Epithelial cell of esophagus (primary cell): ENCODE data around the gene USF1.
"Not testable (repeated sequence)": the region's sequence is repeated elsewhere in the genome, so short reads cannot be mapped to it uniquely, and the experiment has no call there.

Experiments used
- DNase-seq: peaks from one replicate; pipeline ENCODE4 v3.0.0; 2010; ENCODE audit warnings: low read depth
- H3K4me3 ChIP-seq: 2 replicates; pipeline ENCODE4 v1.5.1; 2011; ENCODE audit warnings: mild to moderate bottlenecking, low read length, control low read depth
- TF ChIP-seq, protein P1 (sequence below): IDR thresholded peaks from 2 replicates; pipeline ENCODE4 v1.5.1; 2011; ENCODE audit warnings: low read depth, mild to moderate bottlenecking, low read length, control low read depth, inconsistent platforms; ENCODE audit not compliant: insufficient read depth; ENCODE audit errors: missing control alignments

USF1 gene

DNA sequence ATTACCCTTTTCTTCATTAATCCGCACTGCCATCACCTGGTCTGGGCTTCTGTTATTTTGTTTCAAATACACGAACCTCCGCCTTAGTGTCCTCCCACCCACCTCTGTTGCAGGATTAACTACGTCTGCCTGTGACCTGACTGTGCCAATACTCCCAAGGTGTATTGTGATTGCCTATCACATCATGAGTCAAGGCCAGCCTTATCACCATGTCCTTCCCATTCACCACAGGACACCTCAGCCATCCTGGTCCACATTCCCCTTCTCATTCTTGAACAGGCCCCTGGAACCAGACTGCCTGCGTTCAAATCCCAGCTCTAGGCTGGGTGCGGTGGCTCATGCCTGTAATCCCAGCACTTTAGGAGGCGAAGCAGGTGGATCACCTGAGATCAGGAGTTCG is 39.2 kb downstream of the USF1 start:
- no peak for DNase-seq
- H3K4me3 ChIP-seq: no peak overlapping the region
- TF ChIP-seq, protein P1, sequence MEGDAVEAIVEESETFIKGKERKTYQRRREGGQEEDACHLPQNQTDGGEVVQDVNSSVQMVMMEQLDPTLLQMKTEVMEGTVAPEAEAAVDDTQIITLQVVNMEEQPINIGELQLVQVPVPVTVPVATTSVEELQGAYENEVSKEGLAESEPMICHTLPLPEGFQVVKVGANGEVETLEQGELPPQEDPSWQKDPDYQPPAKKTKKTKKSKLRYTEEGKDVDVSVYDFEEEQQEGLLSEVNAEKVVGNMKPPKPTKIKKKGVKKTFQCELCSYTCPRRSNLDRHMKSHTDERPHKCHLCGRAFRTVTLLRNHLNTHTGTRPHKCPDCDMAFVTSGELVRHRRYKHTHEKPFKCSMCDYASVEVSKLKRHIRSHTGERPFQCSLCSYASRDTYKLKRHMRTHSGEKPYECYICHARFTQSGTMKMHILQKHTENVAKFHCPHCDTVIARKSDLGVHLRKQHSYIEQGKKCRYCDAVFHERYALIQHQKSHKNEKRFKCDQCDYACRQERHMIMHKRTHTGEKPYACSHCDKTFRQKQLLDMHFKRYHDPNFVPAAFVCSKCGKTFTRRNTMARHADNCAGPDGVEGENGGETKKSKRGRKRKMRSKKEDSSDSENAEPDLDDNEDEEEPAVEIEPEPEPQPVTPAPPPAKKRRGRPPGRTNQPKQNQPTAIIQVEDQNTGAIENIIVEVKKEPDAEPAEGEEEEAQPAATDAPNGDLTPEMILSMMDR: no peak

DNA sequence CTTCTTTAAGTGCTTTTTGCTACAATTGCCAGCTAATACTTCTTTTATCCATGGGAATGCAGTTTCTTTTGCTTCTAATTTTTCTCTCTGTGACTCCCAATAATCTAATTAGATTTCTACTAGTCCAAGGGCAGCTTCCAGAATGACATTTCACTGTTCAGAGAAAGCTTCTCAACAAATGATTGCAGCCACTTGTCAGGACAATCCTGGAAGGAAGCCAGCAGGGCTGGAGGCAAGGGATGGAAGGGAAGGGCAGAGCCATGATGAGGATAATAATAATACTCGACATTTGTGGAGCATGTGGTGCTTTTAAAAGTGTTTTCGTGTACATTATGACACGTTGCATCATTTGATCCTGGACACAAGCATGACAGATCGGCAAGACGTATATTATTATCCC is 44.3 kb downstream of the USF1 start:
- no peak overlapping the region for H3K4me3 ChIP-seq
- DNase-seq: no peak
- TF ChIP-seq, protein P1: no peak

DNA sequence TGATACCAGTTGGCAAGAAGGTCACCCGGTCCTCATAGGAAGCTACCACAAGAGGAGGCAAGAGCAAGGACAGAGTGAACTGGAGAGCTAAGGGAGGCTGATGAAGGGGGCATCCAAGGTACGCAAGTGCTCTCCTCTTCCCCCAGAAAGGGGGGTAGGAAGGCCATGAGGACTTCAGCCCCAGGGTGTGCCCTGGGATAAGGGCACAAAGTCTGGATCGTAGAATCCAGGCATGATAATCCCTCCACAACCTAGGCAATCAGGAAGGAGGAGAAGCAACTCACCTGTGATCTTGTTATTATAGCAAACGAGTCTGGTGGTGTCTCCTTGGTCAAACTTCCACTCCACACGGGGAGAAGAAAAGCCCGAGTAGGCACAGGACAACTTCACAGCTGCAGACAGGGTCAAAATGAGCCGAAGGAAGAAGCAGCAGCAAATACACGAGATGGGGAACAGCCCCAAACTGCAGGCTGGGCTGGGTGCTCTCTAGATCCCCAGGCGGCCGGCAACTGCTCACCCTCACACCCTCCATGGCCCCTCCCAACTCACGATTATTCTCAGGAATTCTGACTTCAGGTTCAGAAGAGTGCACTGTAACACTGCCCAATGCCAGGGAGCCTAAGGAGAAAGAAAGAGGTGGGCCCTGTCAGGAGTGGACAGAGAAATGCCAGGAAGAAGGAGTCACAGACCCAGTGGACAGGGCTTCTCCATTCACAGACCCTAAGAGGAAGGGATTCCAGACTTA is 44.9 kb downstream of the USF1 start:
- TF ChIP-seq, protein P1: no peak
- no peak overlapping the region for H3K4me3 ChIP-seq
- no peak for DNase-seq

DNA sequence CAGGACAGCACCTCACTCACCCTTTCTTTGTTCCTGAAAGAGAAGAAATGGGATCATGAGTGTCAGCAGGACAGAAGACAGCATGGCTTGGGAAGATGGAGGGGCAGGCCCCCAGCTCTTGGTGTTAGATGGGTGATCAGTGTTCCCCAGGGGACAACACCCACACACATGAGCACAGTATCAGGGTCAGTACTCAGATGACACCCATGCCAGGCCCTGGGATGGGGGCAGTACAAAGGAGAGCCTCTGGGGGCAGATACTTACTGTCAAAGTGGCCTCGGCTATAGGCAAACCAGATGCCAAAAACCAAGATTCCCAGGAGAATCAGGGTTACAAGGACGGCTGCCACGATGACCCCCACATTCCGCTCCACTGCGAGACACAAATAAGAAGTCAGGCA is 46.4 kb downstream of the USF1 start:
- no peak overlapping the region for H3K4me3 ChIP-seq
- TF ChIP-seq, protein P1: no peak
- DNase-seq: no peak

DNA sequence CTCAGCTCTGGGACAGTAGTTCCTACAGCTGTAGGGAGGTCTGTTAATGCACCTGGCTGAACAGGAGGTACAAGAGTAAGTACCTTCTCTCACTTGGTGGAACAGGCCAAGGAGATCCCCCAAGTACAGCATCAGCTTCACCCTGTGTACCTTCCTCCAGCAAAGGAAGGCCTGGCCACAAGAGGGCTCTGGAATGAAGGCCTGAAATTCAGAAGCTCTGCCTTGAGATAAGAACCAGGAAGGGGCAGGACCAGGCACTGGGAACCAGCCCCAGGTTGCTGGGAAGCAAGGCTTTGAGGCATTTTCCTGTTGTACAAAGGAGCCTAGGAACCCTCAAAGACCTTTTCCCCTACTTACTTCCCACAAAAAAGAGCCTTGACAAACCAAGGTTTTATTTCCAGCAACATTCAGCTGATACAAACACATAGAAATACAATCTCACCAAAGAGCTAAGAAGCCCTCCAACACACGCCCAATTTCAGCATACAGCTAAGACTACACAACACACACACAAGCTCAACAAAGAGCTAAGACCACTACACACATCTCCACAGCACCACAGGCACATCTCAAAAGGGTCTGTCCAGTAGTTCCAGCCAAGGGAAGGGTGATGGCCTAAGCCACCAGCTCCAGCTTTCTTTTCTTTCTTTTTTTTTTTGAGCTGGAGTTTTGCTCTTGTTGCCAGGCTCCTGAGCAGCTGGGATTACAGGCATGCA is 48.3 kb downstream of the USF1 start:
- no peak overlapping the region for H3K4me3 ChIP-seq
- TF ChIP-seq, protein P1: peak; percentile 80
- peak; percentile 73 for DNase-seq

DNA sequence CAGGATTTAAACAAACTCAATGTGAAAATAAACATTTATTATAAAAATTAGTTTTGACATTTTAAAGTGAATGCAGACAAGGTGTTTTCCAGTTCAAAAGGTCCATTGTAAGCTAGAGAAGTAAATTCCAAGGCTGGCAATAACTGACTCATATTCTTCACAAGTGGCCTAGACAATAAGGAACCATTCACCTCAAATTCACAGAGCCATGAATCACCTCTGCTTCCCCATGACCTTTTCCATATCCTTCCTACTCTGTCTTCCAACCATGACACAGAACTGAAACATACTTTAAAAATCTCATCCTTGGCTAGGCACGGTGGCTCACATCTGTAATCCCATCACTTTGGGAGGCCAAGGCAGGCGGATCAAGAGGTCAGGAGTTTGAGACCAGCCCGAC is 49.6 kb downstream of the USF1 start:
- TF ChIP-seq, protein P1: no peak
- peak; percentile 90 for DNase-seq
- no peak overlapping the region for H3K4me3 ChIP-seq

DNA sequence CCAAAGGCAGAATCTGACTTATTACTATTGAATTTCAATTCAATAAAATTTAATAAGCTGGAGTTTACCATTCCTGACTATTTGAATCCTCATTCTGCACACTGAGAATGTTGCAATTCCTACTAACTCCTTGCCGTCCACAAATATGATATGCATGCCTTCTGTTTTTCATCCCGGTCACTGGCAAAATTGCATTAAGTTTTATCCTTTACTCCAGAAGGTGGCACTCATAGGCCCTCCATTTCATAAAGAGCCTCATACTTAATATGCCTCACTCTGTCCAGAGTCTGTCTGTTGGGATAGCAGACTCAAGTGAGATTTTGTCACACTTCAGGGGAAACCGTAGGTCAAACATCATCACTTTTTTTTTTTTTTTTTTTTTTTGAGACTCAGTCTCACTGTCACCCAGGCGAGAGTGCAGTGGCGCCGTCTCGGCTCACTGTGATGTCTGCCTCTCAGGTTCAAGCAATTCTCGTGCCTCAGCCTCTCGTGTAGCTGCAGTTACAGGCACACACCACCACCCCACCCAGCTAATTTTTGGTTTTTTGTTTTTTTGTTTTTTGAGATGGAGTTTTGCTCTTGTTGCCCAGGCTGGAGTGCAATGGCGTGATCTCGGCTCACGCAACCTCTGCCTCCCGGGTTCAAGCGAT is 52.1 kb downstream of the USF1 start:
- H3K4me3 ChIP-seq: no peak overlapping the region
- peak; percentile 44 for DNase-seq
- TF ChIP-seq, protein P1: peak; percentile 39

DNA sequence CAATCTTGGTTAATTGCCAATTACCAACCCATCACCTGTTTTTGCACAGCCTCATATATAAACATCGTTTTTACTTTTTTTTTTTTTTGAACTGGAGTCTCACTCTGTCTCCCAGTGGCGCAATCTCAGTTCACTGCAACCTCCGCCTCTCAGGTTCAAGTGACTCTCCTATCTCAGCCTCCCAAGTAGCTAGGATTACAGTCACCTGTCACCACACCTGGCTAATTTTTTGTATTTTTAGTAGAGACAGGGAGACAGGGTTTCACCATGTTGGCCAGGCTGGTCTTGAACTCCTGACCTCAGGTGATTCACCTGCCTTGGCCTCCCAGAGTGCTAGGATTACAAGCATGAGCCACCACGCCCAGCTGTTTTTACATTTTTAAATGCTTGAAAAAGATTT is 53.7 kb downstream of the USF1 start:
- H3K4me3 ChIP-seq: not testable (repeated sequence)
- peak; percentile 12 for DNase-seq
